B cell (primary cell): ENCODE results near the gene RFTN2.

ENCODE experiments used
- CTCF ChIP-seq: fragments of 200-600 bp; IDR thresholded peaks from one replicate; pipeline ENCODE4 v1.8.0; 2022; ENCODE audit warnings: antibody characterized with exemption, mild to moderate bottlenecking
- EZH2 ChIP-seq: IDR thresholded peaks from 2 replicates; pipeline ENCODE4 v1.6.1; 2012; ENCODE audit warnings: borderline replicate concordance, low read depth, mild to moderate bottlenecking, moderate library complexity, low read length; ENCODE audit not compliant: insufficient read depth, poor library complexity, severe bottlenecking

- TF ChIP-seq CTCF (no peak), EZH2 (no peak)
These were observed 126.8 kb downstream of the RFTN2 start for GRCh38 chr2:197548582-197548981.
